Measurements from ENCODE around the gene COL20A1. TPM values are rescaled to one million over a fixed set of nuclear protein-coding genes. Genes with fewer than 3 reads are reported as not detected.

Gene COL20A1
- total RNA-seq, 6 experiments from 2014 or later: 0.02 TPM; not detected in 5

DNA sequence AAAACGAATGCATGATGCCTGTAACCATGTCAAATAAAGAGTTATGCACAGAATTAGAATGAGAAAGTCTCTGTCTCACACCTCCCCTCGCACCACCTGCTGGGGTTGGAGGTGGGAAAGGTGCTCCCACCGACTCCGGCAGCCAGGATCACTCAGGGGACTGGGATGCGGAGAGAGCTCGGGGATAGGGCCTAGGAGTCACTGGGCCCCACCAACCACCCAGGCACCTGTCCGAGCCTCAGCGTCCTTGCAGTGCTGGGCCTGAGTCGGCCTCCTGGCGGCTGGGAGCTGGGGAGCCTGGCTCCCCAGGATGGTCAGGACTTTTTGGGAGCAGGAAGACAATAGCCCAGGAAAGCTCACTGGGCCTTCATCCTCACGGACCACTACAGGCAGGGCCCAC lies 90.6 kb downstream of the COL20A1 start:
- Mint-ChIP-seq H3K27me3 (ENCODE audit: insufficient read depth) (peaks cover 16% of the 10 kb centered on the region), H3K4me3 (no peak overlapping the region), H3K36me3 (ENCODE audit: low read depth) (peaks cover 20% of the 10 kb centered on the region), H3K4me1 (ENCODE audit: low read depth) (no peaks in the 10 kb centered on the region), H3K27ac (no peak overlapping the region), H3K9me3 (peaks cover 36% of the 10 kb centered on the region)
- DNase-seq: no peak
- TF ChIP-seq, protein P1, sequence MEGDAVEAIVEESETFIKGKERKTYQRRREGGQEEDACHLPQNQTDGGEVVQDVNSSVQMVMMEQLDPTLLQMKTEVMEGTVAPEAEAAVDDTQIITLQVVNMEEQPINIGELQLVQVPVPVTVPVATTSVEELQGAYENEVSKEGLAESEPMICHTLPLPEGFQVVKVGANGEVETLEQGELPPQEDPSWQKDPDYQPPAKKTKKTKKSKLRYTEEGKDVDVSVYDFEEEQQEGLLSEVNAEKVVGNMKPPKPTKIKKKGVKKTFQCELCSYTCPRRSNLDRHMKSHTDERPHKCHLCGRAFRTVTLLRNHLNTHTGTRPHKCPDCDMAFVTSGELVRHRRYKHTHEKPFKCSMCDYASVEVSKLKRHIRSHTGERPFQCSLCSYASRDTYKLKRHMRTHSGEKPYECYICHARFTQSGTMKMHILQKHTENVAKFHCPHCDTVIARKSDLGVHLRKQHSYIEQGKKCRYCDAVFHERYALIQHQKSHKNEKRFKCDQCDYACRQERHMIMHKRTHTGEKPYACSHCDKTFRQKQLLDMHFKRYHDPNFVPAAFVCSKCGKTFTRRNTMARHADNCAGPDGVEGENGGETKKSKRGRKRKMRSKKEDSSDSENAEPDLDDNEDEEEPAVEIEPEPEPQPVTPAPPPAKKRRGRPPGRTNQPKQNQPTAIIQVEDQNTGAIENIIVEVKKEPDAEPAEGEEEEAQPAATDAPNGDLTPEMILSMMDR (IDR thresholded peaks at IDR 0.05): no peak

DNA sequence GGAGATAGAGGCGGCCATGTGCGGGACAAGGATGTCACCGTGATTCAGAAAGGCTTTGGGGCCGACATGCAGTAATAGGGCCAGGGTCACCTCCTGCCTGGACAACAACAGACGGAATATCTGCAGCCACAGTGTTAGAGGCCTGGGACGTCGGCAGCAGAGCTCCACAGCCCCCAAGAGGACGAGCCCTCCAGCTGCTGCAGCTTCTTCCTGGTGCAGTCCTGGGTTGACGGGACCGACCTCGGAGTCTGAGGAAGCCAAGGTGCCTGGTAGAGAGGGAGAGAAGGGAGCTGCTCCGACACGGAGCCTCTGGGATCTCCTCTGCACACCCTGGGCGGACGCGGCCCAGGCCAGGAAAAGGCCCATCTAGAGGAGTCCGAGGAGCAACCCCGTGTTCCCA lies 91.3 kb downstream of the COL20A1 start:
- Mint-ChIP-seq H3K27me3 (ENCODE audit: insufficient read depth) (peaks cover 19% of the 10 kb centered on the region), H3K4me1 (ENCODE audit: low read depth) (no peaks in the 10 kb centered on the region), H3K4me3 (no peak overlapping the region), H3K27ac (no peak overlapping the region), H3K9me3 (peaks cover 39% of the 10 kb centered on the region), H3K36me3 (ENCODE audit: low read depth) (peaks cover 20% of the 10 kb centered on the region)
- no peak for DNase-seq
- TF ChIP-seq, protein P1 (IDR thresholded peaks at IDR 0.05): no peak

Small RNA genes lying within 50 kb of the gene (microRNA-seq; reads per million reads assigned to microRNA genes)
- gene MIR4326: 3.9 reads per million

Other genes with a start within 250 kb of the COL20A1 start
- 10 to 100 TPM; 35.4 to 40.0 (median 37.2) TPM for gene YTHDF1, start 77.1 kb upstream of the COL20A1 start, total RNA-seq (2021; fragmentation: NEBNext Ultra II Directional; extraction: Animal tissue kit (Norgen Biotek cat#: 25700))
- not detected for gene BIRC7, start 57.3 kb upstream of the COL20A1 start, total RNA-seq (2021; fragmentation: NEBNext Ultra II Directional; extraction: Animal tissue kit (Norgen Biotek cat#: 25700))
- gene NKAIN4, start 38.7 kb upstream of the COL20A1 start, total RNA-seq (2021; fragmentation: NEBNext Ultra II Directional; extraction: Animal tissue kit (Norgen Biotek cat#: 25700)): not detected
- gene ARFGAP1, start 20.4 kb upstream of the COL20A1 start, total RNA-seq (2021; fragmentation: NEBNext Ultra II Directional; extraction: Animal tissue kit (Norgen Biotek cat#: 25700)): 100 to 1,000 TPM; 106 to 123 (median 112) TPM
- gene CHRNA4, start 68.2 kb downstream of the COL20A1 start, total RNA-seq (2021; fragmentation: NEBNext Ultra II Directional; extraction: Animal tissue kit (Norgen Biotek cat#: 25700)): not detected
- not detected for gene KCNQ2, start 179.5 kb downstream of the COL20A1 start, total RNA-seq (2021; fragmentation: NEBNext Ultra II Directional; extraction: Animal tissue kit (Norgen Biotek cat#: 25700))
- gene EEF1A2, start 205.9 kb downstream of the COL20A1 start, total RNA-seq (2021; fragmentation: NEBNext Ultra II Directional; extraction: Animal tissue kit (Norgen Biotek cat#: 25700)): 1 to 10 TPM; 1.1 to 7.2 (median 1.7) TPM
- gene PPDPF, start 227.6 kb downstream of the COL20A1 start, total RNA-seq (2021; fragmentation: NEBNext Ultra II Directional; extraction: Animal tissue kit (Norgen Biotek cat#: 25700)): 100 to 1,000 TPM; 388 to 518 (median 443) TPM
- gene PTK6, start 244.2 kb downstream of the COL20A1 start, total RNA-seq (2021; fragmentation: NEBNext Ultra II Directional; extraction: Animal tissue kit (Norgen Biotek cat#: 25700)): under 1 TPM in 2 of 6 experiments, not detected in 4; 0.07 TPM